GM12874 (cell line): Measurements from ENCODE around the gene SDCCAG8.

Experiments
- CTCF ChIP-seq: IDR thresholded peaks from 2 replicates; pipeline ENCODE4 v1.5.1; 2011; ENCODE audit warnings: low read depth, mild to moderate bottlenecking, control low read depth, low read length, moderate library complexity; ENCODE audit not compliant: insufficient read depth

The SDCCAG8 gene

GRCh38 chr1:243513726-243514491 lies 258.1 kb downstream of the SDCCAG8 start:
- TF ChIP-seq CTCF: no peak

GRCh38 chr1:243514927-243515326 lies 259.1 kb downstream of the SDCCAG8 start:
- TF ChIP-seq CTCF: no peak

DNA sequence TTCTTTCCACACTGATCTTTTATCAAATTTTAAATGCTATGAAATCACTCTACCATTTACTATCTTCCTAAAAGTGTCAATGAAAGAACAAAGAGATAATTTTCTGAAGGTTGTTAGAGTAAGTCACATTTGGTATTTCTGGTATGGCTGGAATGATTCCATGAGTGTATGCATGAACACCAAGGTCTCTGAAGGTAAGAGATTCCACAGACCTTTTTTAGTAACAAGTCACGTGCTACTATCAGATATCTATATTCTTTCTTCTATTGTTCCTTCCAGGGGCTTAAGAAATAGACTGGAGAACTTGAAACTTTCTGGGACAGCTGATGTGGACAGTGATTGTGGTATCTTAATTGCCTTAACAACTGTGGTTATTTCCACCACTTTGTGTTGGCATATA lies 265.0 kb downstream of the SDCCAG8 start:
- no peak for TF ChIP-seq CTCF

GRCh38 chr1:243523766-243524165 lies 267.9 kb downstream of the SDCCAG8 start:
- no peak for TF ChIP-seq CTCF

- TF ChIP-seq CTCF: no peak
Observed at GRCh38 chr1:243525085-243525487, 269.2 kb downstream of the SDCCAG8 start.

- no peak for TF ChIP-seq CTCF
Observed at GRCh38 chr1:243526180-243526579, 270.3 kb downstream of the SDCCAG8 start.

GRCh38 chr1:243528459-243529121 lies 272.7 kb downstream of the SDCCAG8 start:
- TF ChIP-seq CTCF: no peak
